Heart left ventricle (tissue), 13 donors: ENCODE data around the gene RBM20.

ENCODE experiments used
- POLR2A ChIP-seq, 2 donors: fragments of 450-650 bp; IDR thresholded peaks; one replicate each; pipeline ENCODE4 v1.6.1; 2017; ENCODE audit warnings: antibody characterized with exemption in 2 of 2, mild to moderate bottlenecking in 2 of 2, moderate library complexity in 2 of 2
- TF ChIP-seq, protein P1 (sequence below), 12 donors: fragments of 200-600 bp; sonication (generic) in 4 of 12; IDR thresholded peaks; one replicate each; pipeline versions ENCODE4 v1.5.0 to v1.8.0; 2018 to 2022; ENCODE audit warnings: antibody characterized with exemption in 12 of 12, mild to moderate bottlenecking in 5 of 12
- donor health status: ischemic (EF 13 %, LVEDD 7.1; RV severe dilation, severe dysfunction).
- donor health status: DM: no; HTN: yes; CAD: no.
- donor health status: DM: no; HTN: no; CAD: no.
- donor health status: ischemic (EF 25% LVEDD 6.9; RV normal size, moderate dysfunction).
- donor health status: ischemic (EF 25% LVEDD 5.7; RV mildly dilated, moderate dysfunction).
- donor health status: ischemic (EF 35%, LVEDD 5.7; RV mildly dilated, moderate dysfunction).
- donor health status: nonischemic (EF 11% LVEDD 7.7; RV severe dilation, severe dysfunction).
- donor health status: DM: yes; HTN: yes; CAD: no.
- donor health status: PGD.
- donor health status: ischemic (EF 29% LVEDD 5.4; RV normal size, mild dysfunction).
- donor health status: nonischemic (EF 23%, LVEDD 6.1; RV moderate dilation, normal function).

DNA sequence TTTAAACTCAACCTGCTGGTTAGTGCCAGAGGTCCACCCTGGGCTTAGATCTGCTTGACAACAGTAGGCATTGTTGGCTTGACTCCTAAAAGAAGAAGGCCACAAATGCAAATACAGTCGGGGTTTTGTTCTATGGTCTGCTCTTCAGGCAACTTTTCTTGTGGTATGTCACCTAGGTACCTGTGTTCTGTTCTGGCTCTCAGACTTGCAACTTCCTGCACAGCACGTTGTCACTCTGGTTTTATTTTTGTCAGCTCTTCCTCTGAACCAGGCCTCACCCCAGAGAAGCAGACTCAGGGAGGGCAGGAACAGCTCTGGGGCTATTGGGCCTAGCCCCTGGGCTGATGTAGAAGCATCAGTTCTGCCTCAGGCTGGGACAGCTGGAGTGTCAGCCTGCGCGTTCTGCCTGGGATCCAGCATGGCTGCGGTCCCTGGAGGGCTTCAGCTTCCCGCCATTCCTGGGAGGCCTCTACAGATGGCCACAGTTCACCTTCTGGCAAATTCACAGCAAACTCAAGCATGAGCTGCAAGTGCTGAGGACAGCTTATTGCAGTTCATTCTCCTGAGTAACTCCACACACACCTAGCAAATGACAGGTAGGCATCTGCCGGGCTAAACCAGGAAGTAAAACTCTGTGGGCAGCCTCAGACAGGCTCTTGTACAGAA, 216.6 kb downstream of the RBM20 start:
- TF ChIP-seq, protein P1, sequence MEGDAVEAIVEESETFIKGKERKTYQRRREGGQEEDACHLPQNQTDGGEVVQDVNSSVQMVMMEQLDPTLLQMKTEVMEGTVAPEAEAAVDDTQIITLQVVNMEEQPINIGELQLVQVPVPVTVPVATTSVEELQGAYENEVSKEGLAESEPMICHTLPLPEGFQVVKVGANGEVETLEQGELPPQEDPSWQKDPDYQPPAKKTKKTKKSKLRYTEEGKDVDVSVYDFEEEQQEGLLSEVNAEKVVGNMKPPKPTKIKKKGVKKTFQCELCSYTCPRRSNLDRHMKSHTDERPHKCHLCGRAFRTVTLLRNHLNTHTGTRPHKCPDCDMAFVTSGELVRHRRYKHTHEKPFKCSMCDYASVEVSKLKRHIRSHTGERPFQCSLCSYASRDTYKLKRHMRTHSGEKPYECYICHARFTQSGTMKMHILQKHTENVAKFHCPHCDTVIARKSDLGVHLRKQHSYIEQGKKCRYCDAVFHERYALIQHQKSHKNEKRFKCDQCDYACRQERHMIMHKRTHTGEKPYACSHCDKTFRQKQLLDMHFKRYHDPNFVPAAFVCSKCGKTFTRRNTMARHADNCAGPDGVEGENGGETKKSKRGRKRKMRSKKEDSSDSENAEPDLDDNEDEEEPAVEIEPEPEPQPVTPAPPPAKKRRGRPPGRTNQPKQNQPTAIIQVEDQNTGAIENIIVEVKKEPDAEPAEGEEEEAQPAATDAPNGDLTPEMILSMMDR (IDR thresholded peaks at IDR 0.05): no peak
- no peak for TF ChIP-seq POLR2A (IDR thresholded peaks at IDR 0.05)
